Gastroesophageal sphincter (tissue), 4 donors: ENCODE results near the gene PRDM8. TPM values are rescaled to one million over a fixed set of nuclear protein-coding genes. Genes with fewer than 3 reads are reported as not detected.

ENCODE experiments used
- ATAC-seq: fragments of 150-250 bp; one replicate; pipeline ENCODE4 v1.9.1; 2016; ENCODE audit warnings: mild to moderate bottlenecking, moderate library complexity
- H3K27ac ChIP-seq, 4 donors: fragments of 200-600 bp; sonication (generic) in 3 of 4; 1 replicate in 3 of 4; 2 replicates in 1 of 4; pipeline ENCODE4 v1.5.1; 2016 to 2019
- H3K27me3 ChIP-seq: fragments of 200-600 bp; sonication (generic); one replicate; pipeline ENCODE4 v1.5.1; 2019
- H3K36me3 ChIP-seq, 2 donors: fragments of 200-600 bp; sonication (generic); one replicate each; pipeline ENCODE4 v1.5.1; 2019; ENCODE audit warnings: control low read depth in 1 of 2
- H3K4me1 ChIP-seq, 3 donors: fragments of 200-600 bp; sonication (generic); 1 replicate in 2 of 3; 2 replicates in 1 of 3; pipeline ENCODE4 v1.5.1; 2016 to 2019; ENCODE audit warnings: control low read depth in 2 of 3
- H3K4me3 ChIP-seq, 2 donors: fragments of 200-600 bp; sonication (generic); one replicate each; pipeline ENCODE4 v1.5.1; 2019; ENCODE audit warnings: mild to moderate bottlenecking in 1 of 2, moderate library complexity in 1 of 2
- H3K9me3 ChIP-seq, 3 donors: fragments of 200-600 bp; sonication (generic); one replicate each; pipeline ENCODE4 v1.5.1; 2017 to 2019; ENCODE audit warnings: control low read depth in 2 of 3
- CTCF ChIP-seq, 4 experiments: fragments of 200-600 bp in 2 of 4; fragments of 450-650 bp in 2 of 4; sonication (generic) in 1 of 4; IDR thresholded peaks; one replicate each; pipeline ENCODE4 v1.5.1; 2017 to 2019; ENCODE audit warnings: antibody characterized with exemption in 4 of 4, mild to moderate bottlenecking in 2 of 4, moderate library complexity in 2 of 4
- EP300 ChIP-seq: sonication (generic); formaldehyde crosslinking; IDR thresholded peaks from one replicate; pipeline ENCODE4 v1.6.1; 2017; ENCODE audit warnings: antibody characterized with exemption, mild to moderate bottlenecking
- POLR2A ChIP-seq, 2 donors: fragments of 450-650 bp; IDR thresholded peaks; one replicate each; pipeline ENCODE4 v1.6.1; 2017; ENCODE audit warnings: antibody characterized with exemption in 2 of 2, mild to moderate bottlenecking in 2 of 2, moderate library complexity in 1 of 2
- POLR2AphosphoS5 ChIP-seq: sonication (generic); formaldehyde crosslinking; IDR thresholded peaks from one replicate; pipeline ENCODE4 v1.6.1; 2017; ENCODE audit warnings: antibody characterized with exemption
- WGBS, 2 donors: methylation state at CpG; one replicate each; pipeline ENCODE4 v1.1.5; 2018; ENCODE audit warnings: low coverage in 1 of 2; 5-methylcytosine and 5-hydroxymethylcytosine counted together
- total RNA-seq, 4 donors: library from RNA; depleted of rRNA; stranded (reverse); fragments of >200 nt; gene quantifications; one replicate each; pipeline ENCODE4 v1.1.0, GENCODE V29; 2016

PRDM8 gene
- total RNA-seq, 4 donors from 2014 or later = 31.2 to 43.6 (median 36.9) TPM

- TF ChIP-seq POLR2A (IDR thresholded peaks at IDR 0.05) (no peak), POLR2AphosphoS5 (no peak), CTCF (IDR thresholded peaks at IDR 0.05) (no peak), EP300 (no peak)
- Histone ChIP-seq H3K4me1 (no peaks in the 10 kb centered on the region), H3K36me3 (no peaks in the 10 kb centered on the region), H3K27me3 (no peaks in the 10 kb centered on the region), H3K4me3 (no peak overlapping the region), H3K27ac (no peak overlapping the region), H3K9me3 (no peaks in the 10 kb centered on the region)
- WGBS, 2 donors = 39 to 60% methylated on average over 2 of the region's 2 CpGs
- no peak for ATAC-seq
Observed at GRCh38 chr4:80226094-80226493, 28.8 kb downstream of the PRDM8 start.

DNA sequence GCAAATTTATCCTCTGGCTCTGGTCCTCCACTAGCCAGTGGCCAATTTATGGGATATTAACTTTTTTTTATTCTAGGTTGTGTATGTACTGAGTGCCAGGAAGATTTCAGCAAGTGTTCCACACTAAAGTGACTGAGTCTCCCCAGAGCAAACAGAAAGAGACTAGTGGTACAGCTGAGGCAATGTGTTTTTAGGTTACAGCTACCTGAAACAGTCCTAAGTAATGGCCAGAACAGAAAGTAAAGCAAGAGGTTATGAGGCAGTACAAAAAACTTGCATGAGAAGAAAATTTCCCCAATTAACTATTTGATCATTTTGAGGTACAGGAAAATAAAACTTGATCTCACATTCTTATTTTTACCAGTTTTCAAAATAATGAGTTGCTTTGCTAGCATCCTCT, 31.2 kb downstream of the PRDM8 start:
- Histone ChIP-seq H3K4me3 (no peak overlapping the region), H3K4me1 (no peaks in the 10 kb centered on the region), H3K36me3 (no peaks in the 10 kb centered on the region), H3K27ac (no peak overlapping the region), H3K27me3 (no peaks in the 10 kb centered on the region), H3K9me3 (no peaks in the 10 kb centered on the region)
- no peak for TF ChIP-seq POLR2AphosphoS5
- no peak for TF ChIP-seq CTCF (IDR thresholded peaks at IDR 0.05)
- TF ChIP-seq POLR2A (IDR thresholded peaks at IDR 0.05) = no peak
- TF ChIP-seq EP300 = no peak
- ATAC-seq = no peak

GRCh38 chr4:80229128-80229527, 31.8 kb downstream of the PRDM8 start:
- H3K36me3 ChIP-seq = no peaks in the 10 kb centered on the region
- no peaks in the 10 kb centered on the region for H3K9me3 ChIP-seq
- H3K27ac ChIP-seq = no peak overlapping the region
- ATAC-seq = no peak
- WGBS, 2 donors = 67 to 87% methylated on average over 2 of the region's 2 CpGs
- no peaks in the 10 kb centered on the region for H3K4me1 ChIP-seq
- H3K4me3 ChIP-seq = no peak overlapping the region
- TF ChIP-seq CTCF (IDR thresholded peaks at IDR 0.05) (no peak), POLR2AphosphoS5 (no peak), EP300 (no peak), POLR2A (IDR thresholded peaks at IDR 0.05) (no peak)
- no peaks in the 10 kb centered on the region for H3K27me3 ChIP-seq

- TF ChIP-seq POLR2AphosphoS5 (no peak), POLR2A (IDR thresholded peaks at IDR 0.05) (no peak), CTCF (IDR thresholded peaks at IDR 0.05) (no peak), EP300 (no peak)
- H3K27me3 ChIP-seq = no peaks in the 10 kb centered on the region
- H3K4me3 ChIP-seq = no peak overlapping the region
- H3K36me3 ChIP-seq = no peaks in the 10 kb centered on the region
- H3K9me3 ChIP-seq = no peaks in the 10 kb centered on the region
- no peaks in the 10 kb centered on the region for H3K4me1 ChIP-seq
- whole genome bisulfite sequencing, 2 donors = 72 to 84% methylated on average over 2 of the region's 2 CpGs
- H3K27ac ChIP-seq = no peak overlapping the region
- no peak for ATAC-seq
Observed at GRCh38 chr4:80229590-80229989, 32.3 kb downstream of the PRDM8 start.

DNA sequence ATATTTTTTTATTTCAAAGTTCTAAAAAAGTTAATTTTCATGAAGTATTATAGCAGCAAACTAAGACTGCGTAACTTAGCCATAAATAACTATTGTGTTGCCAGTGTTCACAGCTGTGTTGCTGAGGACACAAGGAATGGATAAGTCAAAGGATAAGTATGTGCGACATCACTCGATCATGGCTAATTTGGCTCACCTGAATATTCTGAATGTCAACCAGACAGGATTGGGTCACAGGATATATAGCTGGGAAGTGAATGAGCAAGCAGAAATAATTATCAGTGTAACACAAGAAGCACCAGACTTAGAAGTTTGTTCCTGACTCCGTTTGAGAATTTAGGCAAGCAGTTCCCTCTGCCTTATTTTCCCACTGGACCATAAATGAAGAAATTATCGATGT, 33.9 kb downstream of the PRDM8 start:
- TF ChIP-seq POLR2AphosphoS5 (no peak), POLR2A (IDR thresholded peaks at IDR 0.05) (no peak), EP300 (no peak), CTCF (IDR thresholded peaks at IDR 0.05) (no peak)
- no peak overlapping the region for H3K27ac ChIP-seq
- H3K27me3 ChIP-seq = no peaks in the 10 kb centered on the region
- no peaks in the 10 kb centered on the region for H3K36me3 ChIP-seq
- no peak for ATAC-seq
- H3K9me3 ChIP-seq = no peaks in the 10 kb centered on the region
- WGBS, 2 donors = 84 to 92% methylated on average over 5 of the region's 5 CpGs
- no peak overlapping the region for H3K4me3 ChIP-seq
- no peaks in the 10 kb centered on the region for H3K4me1 ChIP-seq
